Body of pancreas (tissue), 4 donors: ENCODE measurements around the gene CNIH2. TPM values are rescaled to one million over a fixed set of nuclear protein-coding genes. Genes with fewer than 3 reads are reported as not detected.
A peak's percentile ranks its signal among the peaks of the same experiment; 100 is the strongest.

Experiments used
- ATAC-seq: fragments of 150-250 bp; one replicate; pipeline ENCODE4 v1.9.1; 2016
- DNase-seq, 4 donors: peaks; one replicate each; pipeline ENCODE4 v3.0.0-alpha.2; 2019
- H3K27ac ChIP-seq, 4 donors: fragments of 200-600 bp; sonication (generic); 1 replicate in 3 of 4; 2 replicates in 1 of 4; pipeline versions ENCODE4 v1.5.1 to v1.6.1; 2016 to 2019; ENCODE audit warnings: mild to moderate bottlenecking in 1 of 4, mixed read lengths in 1 of 4, moderate library complexity in 1 of 4
- H3K27me3 ChIP-seq, 2 donors: fragments of 200-600 bp; sonication (generic); one replicate each; pipeline ENCODE4 v1.6.0; 2016; ENCODE audit warnings: mild to moderate bottlenecking in 1 of 2
- H3K36me3 ChIP-seq, 2 donors: fragments of 200-600 bp; sonication (generic); replicated peaks in 1 of 2; 2 replicates each; pipeline ENCODE4 v1.5.1; 2016; ENCODE audit warnings: low read depth in 2 of 2; ENCODE audit not compliant: insufficient read depth in 1 of 2
- H3K4me1 ChIP-seq: fragments of 200-600 bp; sonication (generic); one replicate; pipeline ENCODE4 v1.6.0; 2016
- H3K4me3 ChIP-seq, 2 donors: fragments of 200-600 bp; sonication (generic); 1 replicate in 1 of 2; 2 replicates in 1 of 2; pipeline ENCODE4 v1.5.1; 2016 to 2019
- H3K9me3 ChIP-seq, 3 donors: fragments of 200-600 bp; sonication (generic); 1 replicate in 2 of 3; 2 replicates in 1 of 3; pipeline ENCODE4 v1.5.1; 2016
- POLR2A ChIP-seq, 3 donors: fragments of 450-650 bp; IDR thresholded peaks; one replicate each; pipeline ENCODE4 v1.6.1; 2016; ENCODE audit warnings: antibody characterized with exemption in 3 of 3, mild to moderate bottlenecking in 2 of 3
- WGBS, 2 donors: methylation state at CpG; one replicate each; pipeline ENCODE4 v1.1.5; 2017; 5-methylcytosine and 5-hydroxymethylcytosine counted together
- intact Hi-C: fragments of 100-400 bp; cut with DNase I; formaldehyde crosslinking; loops from one replicate; pipeline ENCODE4 v1.15.1; 2023
- total RNA-seq, 2 donors: library from RNA; depleted of rRNA; stranded (reverse); fragments of >200 nt; gene quantifications; one replicate each; pipeline ENCODE4 v1.1.0, GENCODE V29; 2016
- TF ChIP-seq, protein P1 (sequence below), 7 experiments: fragments of 450-650 bp in 4 of 7; fragments of 200-600 bp in 3 of 7; sonication (generic) in 3 of 7; IDR thresholded peaks; one replicate each; pipeline ENCODE4 v1.5.1; 2016 to 2019; ENCODE audit warnings: antibody characterized with exemption in 7 of 7

The CNIH2 gene
- total RNA-seq, 2 donors from 2014 or later: 3.6 to 4.6 TPM

- WGBS, 2 donors: 68 to 84% methylated on average over 8 of the region's 10 CpGs
- H3K4me1 ChIP-seq: peaks cover 11% of the 10 kb centered on the region
- no peaks in the 10 kb centered on the region for H3K27me3 ChIP-seq
- no peak overlapping the region for H3K4me3 ChIP-seq
- no peaks in the 10 kb centered on the region for H3K36me3 ChIP-seq
- intact Hi-C loops: no loop called here
- ATAC-seq: no peak
- no peak for TF ChIP-seq POLR2A (IDR thresholded peaks at IDR 0.05)
- peak overlapping the region in 2 of 4 donors; percentile 2 to 9 for H3K27ac ChIP-seq
- H3K9me3 ChIP-seq: no peaks in the 10 kb centered on the region
- no peak for DNase-seq
Measured at GRCh38 chr11:66327171-66328030, 49.4 kb downstream of the CNIH2 start.

DNA sequence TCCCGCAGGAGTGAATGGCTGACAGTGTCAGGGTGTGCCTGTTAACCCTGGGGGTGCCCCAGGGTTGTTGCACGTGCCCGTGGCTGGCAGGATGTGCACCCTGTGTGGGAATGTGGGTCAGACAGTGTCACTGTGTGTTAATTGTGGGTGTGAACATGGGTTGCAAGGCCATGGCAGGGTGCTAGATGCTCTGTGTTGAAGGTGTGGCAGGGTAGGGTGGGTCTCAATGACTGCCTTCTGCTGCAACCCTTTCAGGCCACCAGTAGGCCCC lies 50.0 kb downstream of the CNIH2 start:
- ATAC-seq (no peak), DNase-seq (no peak)
- Histone ChIP-seq H3K4me3 (no peak overlapping the region), H3K27ac (no peak overlapping the region), H3K36me3 (no peaks in the 10 kb centered on the region), H3K27me3 (no peaks in the 10 kb centered on the region), H3K9me3 (no peaks in the 10 kb centered on the region), H3K4me1 (peaks cover 11% of the 10 kb centered on the region)
- 0 to 69% methylated on average over 1 to 3 of the region's 3 CpGs for WGBS, 2 donors
- TF ChIP-seq, protein P1, sequence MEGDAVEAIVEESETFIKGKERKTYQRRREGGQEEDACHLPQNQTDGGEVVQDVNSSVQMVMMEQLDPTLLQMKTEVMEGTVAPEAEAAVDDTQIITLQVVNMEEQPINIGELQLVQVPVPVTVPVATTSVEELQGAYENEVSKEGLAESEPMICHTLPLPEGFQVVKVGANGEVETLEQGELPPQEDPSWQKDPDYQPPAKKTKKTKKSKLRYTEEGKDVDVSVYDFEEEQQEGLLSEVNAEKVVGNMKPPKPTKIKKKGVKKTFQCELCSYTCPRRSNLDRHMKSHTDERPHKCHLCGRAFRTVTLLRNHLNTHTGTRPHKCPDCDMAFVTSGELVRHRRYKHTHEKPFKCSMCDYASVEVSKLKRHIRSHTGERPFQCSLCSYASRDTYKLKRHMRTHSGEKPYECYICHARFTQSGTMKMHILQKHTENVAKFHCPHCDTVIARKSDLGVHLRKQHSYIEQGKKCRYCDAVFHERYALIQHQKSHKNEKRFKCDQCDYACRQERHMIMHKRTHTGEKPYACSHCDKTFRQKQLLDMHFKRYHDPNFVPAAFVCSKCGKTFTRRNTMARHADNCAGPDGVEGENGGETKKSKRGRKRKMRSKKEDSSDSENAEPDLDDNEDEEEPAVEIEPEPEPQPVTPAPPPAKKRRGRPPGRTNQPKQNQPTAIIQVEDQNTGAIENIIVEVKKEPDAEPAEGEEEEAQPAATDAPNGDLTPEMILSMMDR (IDR thresholded peaks at IDR 0.05): no peak
- TF ChIP-seq POLR2A (IDR thresholded peaks at IDR 0.05): no peak
- intact Hi-C loops: no loop called here

- H3K27ac ChIP-seq: peak overlapping the region in 2 of 4 donors; percentile 23 to 25
- TF ChIP-seq, protein P1 (IDR thresholded peaks at IDR 0.05): peak; percentile 86 to 94 (median 88)
- TF ChIP-seq POLR2A (IDR thresholded peaks at IDR 0.05): no peak
- peak; percentile 91 for ATAC-seq
Measured at GRCh38 chr11:66328302-66329144, 50.5 kb downstream of the CNIH2 start.

DNA sequence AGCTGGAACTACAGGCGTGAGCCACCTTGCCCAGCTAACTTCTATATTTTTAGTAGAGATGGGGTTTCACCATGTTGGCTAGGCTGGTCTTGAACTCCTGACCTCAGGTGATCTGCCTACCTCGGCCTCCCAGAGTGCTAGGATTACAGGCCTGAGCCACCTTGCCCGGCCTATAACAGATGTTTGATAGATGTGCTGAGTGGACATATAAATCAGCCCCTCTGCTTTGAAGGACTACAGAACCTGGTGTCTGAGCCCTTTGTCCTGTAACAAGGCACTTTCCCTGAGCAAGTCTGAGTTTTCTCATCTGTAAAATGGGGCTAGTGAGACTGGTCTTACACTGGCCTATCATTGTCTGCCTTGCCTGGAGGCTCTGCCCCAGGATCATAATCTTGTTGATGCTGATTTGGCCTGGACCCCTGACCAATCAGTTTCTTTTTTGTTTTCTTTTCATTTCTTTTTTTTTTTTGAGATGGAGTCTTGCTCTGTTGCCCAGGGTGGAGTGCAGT lies 51.2 kb downstream of the CNIH2 start:
- no peak for DNase-seq
- 76 to 79% methylated on average over 3 of the region's 3 CpGs for WGBS, 2 donors
- no peak overlapping the region for H3K4me3 ChIP-seq
- intact Hi-C loops: no loop called here
- no peaks in the 10 kb centered on the region for H3K9me3 ChIP-seq
- ATAC-seq: no peak
- H3K27ac ChIP-seq: no peak overlapping the region
- peaks cover 11% of the 10 kb centered on the region for H3K4me1 ChIP-seq
- H3K27me3 ChIP-seq: no peaks in the 10 kb centered on the region
- no peaks in the 10 kb centered on the region for H3K36me3 ChIP-seq
- TF ChIP-seq, protein P1 (IDR thresholded peaks at IDR 0.05): no peak
- no peak for TF ChIP-seq POLR2A (IDR thresholded peaks at IDR 0.05)

More at GRCh38 chr11:66328302-66329144, 50.5 kb downstream of the CNIH2 start:
- intact Hi-C loops: no loop called here
- peak; percentile 74 to 78 (median 76) for DNase-seq
- Histone ChIP-seq H3K9me3 (no peaks in the 10 kb centered on the region), H3K36me3 (no peaks in the 10 kb centered on the region), H3K4me3 (no peak overlapping the region), H3K27me3 (no peaks in the 10 kb centered on the region), H3K4me1 (peaks cover 11% of the 10 kb centered on the region)
- 11 to 13% methylated on average over 12 to 19 of the region's 19 CpGs for WGBS, 2 donors

DNA sequence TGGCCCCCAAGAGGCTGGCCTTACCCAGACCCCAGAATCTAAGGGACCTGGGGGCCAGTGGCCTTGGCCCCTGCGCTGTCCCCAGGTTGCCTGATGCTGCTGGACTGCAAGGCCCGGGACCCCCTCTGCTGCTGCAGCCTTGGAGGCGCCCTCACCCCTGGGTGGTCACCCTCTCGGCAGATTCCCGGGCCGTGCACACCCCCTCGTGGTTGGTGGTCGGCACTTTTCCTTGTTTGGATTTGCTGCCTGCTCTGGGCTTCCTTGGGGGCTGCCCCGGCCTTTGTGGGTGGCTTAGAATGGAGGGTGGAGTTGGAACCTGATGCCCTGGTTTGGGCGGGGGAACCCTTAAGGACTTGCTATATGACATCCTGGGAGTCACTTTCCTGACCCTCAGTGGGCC lies 53.0 kb downstream of the CNIH2 start:
- DNase-seq (no peak), ATAC-seq (no peak)
- intact Hi-C loops: no loop called here
- no peak for TF ChIP-seq POLR2A (IDR thresholded peaks at IDR 0.05)
- TF ChIP-seq, protein P1 (IDR thresholded peaks at IDR 0.05): no peak
- peaks cover 24% of the 10 kb centered on the region for H3K4me1 ChIP-seq
- H3K27me3 ChIP-seq: no peaks in the 10 kb centered on the region
- H3K36me3 ChIP-seq: no peaks in the 10 kb centered on the region
- H3K9me3 ChIP-seq: no peaks in the 10 kb centered on the region
- H3K27ac ChIP-seq: no peak overlapping the region
- 56 to 83% methylated on average over 2 to 9 of the region's 10 CpGs for WGBS, 2 donors
- H3K4me3 ChIP-seq: no peak overlapping the region
